SK-N-SH (cell line): ENCODE measurements around the gene CBFA2T2. TPM values are rescaled to one million over a fixed set of nuclear protein-coding genes. Genes with fewer than 3 reads are reported as not detected.

Experiments
- CTCF ChIA-PET: fragments of 300-600, 350-600 bp; formaldehyde crosslinking; extraction: SDS; loops from one replicate; lab custom pipeline; 2021; lab: Yijun Ruan, JAX
- POLR2A ChIA-PET: fragments of 350-600 bp; sonication (Branson Sonifier 250); formaldehyde crosslinking; extraction: SDS; loops from one replicate; lab custom pipeline; 2020; ENCODE audit warnings: antibody characterized with exemption, inconsistent platforms; lab: Yijun Ruan, JAX
- DNase-seq: peaks from one replicate; pipeline ENCODE4 v3.0.0; 2012
- H2AFZ ChIP-seq: fragments of 200-600 bp; sonication (generic); 2 replicates; pipeline ENCODE4 v1.8.1; 2016; ENCODE audit warnings: antibody characterized with exemption, mild to moderate bottlenecking, low read depth
- H3F3A ChIP-seq: fragments of 200-600 bp; sonication (generic); replicated peaks from 2 replicates; pipeline ENCODE3; 2016; ENCODE audit warnings: antibody characterized with exemption, mild to moderate bottlenecking; ENCODE audit not compliant: insufficient read depth
- H3K27ac ChIP-seq, 2 experiments: fragments of 200-500 bp in 1 of 2; fragments of 200-600 bp in 1 of 2; sonication (Bioruptor generic) in 1 of 2; sonication (generic), shearing (Covaris generic) in 1 of 2; 2 replicates each; pipeline versions ENCODE4 v1.5.1 to v1.6.1; 2014 to 2016; ENCODE audit warnings: low read depth in 2 of 2, inconsistent platforms in 1 of 2, low read length in 1 of 2, mild to moderate bottlenecking in 1 of 2, mixed read lengths in 1 of 2
- H3K27me3 ChIP-seq: fragments of 200-600 bp; sonication (generic), shearing (Covaris generic); 2 replicates; pipeline ENCODE4 v1.6.1; 2016; ENCODE audit warnings: mixed run types; ENCODE audit not compliant: insufficient read depth
- H3K36me3 ChIP-seq, 2 experiments: fragments of 200-500 bp in 1 of 2; fragments of 200-600 bp in 1 of 2; sonication (Bioruptor generic) in 1 of 2; sonication (generic) in 1 of 2; replicated peaks in 1 of 2; 2 replicates each; pipeline versions ENCODE3 to v1.5.1; 2014 to 2016; ENCODE audit warnings: low read length in 1 of 2, mild to moderate bottlenecking in 1 of 2; ENCODE audit not compliant: insufficient read depth in 2 of 2, control insufficient read depth in 1 of 2
- H3K4me1 ChIP-seq, 2 experiments: fragments of 200-500 bp in 1 of 2; fragments of 200-600 bp in 1 of 2; sonication (Bioruptor generic) in 1 of 2; sonication (generic), shearing (Covaris generic) in 1 of 2; 2 replicates each; pipeline versions ENCODE4 v1.5.1 to v1.6.1; 2014 to 2016; ENCODE audit warnings: low read depth in 1 of 2, low read length in 1 of 2, mixed run types in 1 of 2; ENCODE audit not compliant: insufficient read depth in 2 of 2, control insufficient read depth in 1 of 2
- H3K4me2 ChIP-seq: fragments of 200-600 bp; sonication (generic), shearing (Covaris generic); 2 replicates; pipeline ENCODE4 v1.6.1; 2017; ENCODE audit warnings: mixed run types
- H3K4me3 ChIP-seq, 2 experiments: fragments of 200-500 bp in 1 of 2; fragments of 200-600 bp in 1 of 2; sonication (Bioruptor generic) in 1 of 2; sonication (generic), shearing (Covaris generic) in 1 of 2; 2 replicates each; pipeline versions ENCODE4 v1.5.1 to v1.8.1; 2014 to 2016; ENCODE audit warnings: low read depth in 2 of 2, inconsistent platforms in 1 of 2, low read length in 1 of 2, mild to moderate bottlenecking in 1 of 2, mixed read lengths in 1 of 2, moderate library complexity in 1 of 2
- H3K79me2 ChIP-seq: fragments of 200-600 bp; sonication (generic); 2 replicates; pipeline ENCODE4 v1.8.1; 2017; ENCODE audit warnings: mild to moderate bottlenecking; ENCODE audit not compliant: insufficient read depth
- H3K9ac ChIP-seq: fragments of 200-600 bp; sonication (generic); 2 replicates; pipeline ENCODE4 v1.6.1; 2017; ENCODE audit warnings: mixed run types
- H3K9me2 ChIP-seq: fragments of 200-600 bp; sonication (generic); 2 replicates; pipeline ENCODE4 v1.6.1; 2017; ENCODE audit warnings: mixed run types
- H3K9me3 ChIP-seq: fragments of 200-600 bp; sonication (generic); 2 replicates; pipeline ENCODE4 v1.6.1; 2017; ENCODE audit warnings: mixed run types, mild to moderate bottlenecking, moderate library complexity
- H4K20me1 ChIP-seq: fragments of 200-600 bp; sonication (generic); 2 replicates; pipeline ENCODE4 v1.6.1; 2017; ENCODE audit warnings: mild to moderate bottlenecking, mixed run types; ENCODE audit not compliant: insufficient read depth
- CHD2 ChIP-seq: fragments of 150-350 bp; IDR thresholded peaks from 2 replicates; pipeline ENCODE4 v1.6.1; 2018; ENCODE audit warnings: low read length; ENCODE audit not compliant: partially characterized antibody
- ELF1 ChIP-seq: IDR thresholded peaks from 2 replicates; pipeline ENCODE4 v1.4.0; 2012
- EP300 ChIP-seq, 2 experiments: IDR thresholded peaks; 2 replicates each; pipeline versions ENCODE4 v1.4.0 to v1.6.1; 2012; ENCODE audit warnings: borderline replicate concordance in 1 of 2, low read depth in 1 of 2, low read length in 1 of 2
- FOSL2 ChIP-seq: IDR thresholded peaks from 2 replicates; pipeline ENCODE4 v1.4.0; 2012; ENCODE audit warnings: low read depth, mild to moderate bottlenecking, moderate library complexity, borderline replicate concordance
- FOXJ3 ChIP-seq: sonication (generic); formaldehyde crosslinking; IDR thresholded peaks from 2 replicates; pipeline ENCODE4 v1.5.1; 2020; ENCODE audit warnings: mild to moderate bottlenecking, missing genetic modification reagents
- FOXM1 ChIP-seq: IDR thresholded peaks from 2 replicates; pipeline ENCODE4 v1.4.0; 2012; ENCODE audit warnings: low read depth, mild to moderate bottlenecking
- JUND ChIP-seq: IDR thresholded peaks from 2 replicates; pipeline ENCODE4 v1.4.0; 2012
- MXI1 ChIP-seq: IDR thresholded peaks from 2 replicates; pipeline ENCODE4 v1.6.1; 2012; ENCODE audit warnings: mild to moderate bottlenecking, low read depth, low read length, improper control_type of control experiment
- NFIC ChIP-seq: IDR thresholded peaks from 2 replicates; pipeline ENCODE4 v1.4.0; 2012; ENCODE audit warnings: borderline replicate concordance
- POLR2AphosphoS5 ChIP-seq: IDR thresholded peaks from 2 replicates; pipeline ENCODE4 v1.6.1; 2012; ENCODE audit warnings: low read depth, low read length
- RAD21 ChIP-seq: IDR thresholded peaks from 2 replicates; pipeline ENCODE4 v1.6.1; 2012; ENCODE audit warnings: mild to moderate bottlenecking, low read length
- SIN3A ChIP-seq: IDR thresholded peaks from 2 replicates; pipeline ENCODE4 v1.6.1; 2012; ENCODE audit warnings: low read depth, mild to moderate bottlenecking, low read length, moderate library complexity, borderline replicate concordance
- TAF1 ChIP-seq: IDR thresholded peaks from 2 replicates; pipeline ENCODE4 v1.6.1; 2012; ENCODE audit warnings: low read depth, mild to moderate bottlenecking, low read length, moderate library complexity, borderline replicate concordance
- TCF12 ChIP-seq: IDR thresholded peaks from 2 replicates; pipeline ENCODE4 v1.4.0; 2012
- YY1 ChIP-seq: IDR thresholded peaks from 2 replicates; pipeline ENCODE4 v1.4.0; 2012; ENCODE audit warnings: low read depth, mild to moderate bottlenecking
- WGBS: methylation state at CpG from one replicate; pipeline ENCODE4 v1.1.6; 2017; ENCODE audit warnings: low lambda C conversion rate; 5-methylcytosine and 5-hydroxymethylcytosine counted together
- polyA plus RNA-seq, 3 experiments: library from polyadenylated mRNA; depleted of rRNA; stranded (reverse); fragments of >200 nt; gene quantifications; 2 replicates each; pipeline ENCODE4 v1.2.3, GENCODE V29; 2012
- TF ChIP-seq, protein P1 (sequence below): fragments of 150-350 bp; IDR thresholded peaks from 2 replicates; pipeline ENCODE4 v1.6.1; 2016; ENCODE audit warnings: mild to moderate bottlenecking, low read depth, low read length
- TF ChIP-seq, protein P2 (sequence below): IDR thresholded peaks from 2 replicates; pipeline ENCODE4; 2012
- TF ChIP-seq, protein P3 (sequence below): IDR thresholded peaks from 2 replicates; pipeline ENCODE4 v1.4.0; 2012; ENCODE audit warnings: low read depth, borderline replicate concordance
- TF ChIP-seq, protein P4 (sequence below): fragments of 150-350 bp; IDR thresholded peaks from 2 replicates; pipeline ENCODE4 v1.6.1; 2017; ENCODE audit warnings: antibody characterized with exemption, low read length, low read depth, borderline replicate concordance
- TF ChIP-seq, protein P5 (sequence below): IDR thresholded peaks from 2 replicates; pipeline ENCODE4 v1.4.0; 2012; ENCODE audit warnings: low read depth

The CBFA2T2 gene
- polyA plus RNA-seq, 1 of the 3 experiments (the other 2 are of a cell fraction): 11.0 TPM

DNA sequence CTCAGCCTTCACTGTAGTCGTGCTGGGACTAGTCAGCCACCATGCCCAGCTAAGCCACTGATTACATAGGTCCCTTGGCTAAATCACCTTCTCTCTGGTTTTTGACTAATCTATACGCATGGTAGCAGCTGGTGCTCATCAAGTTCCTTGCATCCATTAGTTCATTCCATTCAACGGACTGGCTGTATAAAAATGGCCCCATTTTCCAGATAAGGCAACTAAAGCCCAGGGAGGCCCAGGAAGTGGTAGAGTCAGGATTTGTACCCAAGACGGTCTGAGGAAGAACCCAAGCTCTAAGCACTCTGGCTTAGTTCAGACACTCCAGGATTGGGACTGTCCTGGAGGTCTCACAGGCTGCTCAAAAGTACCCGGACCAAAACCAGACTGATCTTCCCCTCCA, 191.4 kb downstream of the CBFA2T2 start:
- Histone ChIP-seq H3K27me3 (no peaks in the 10 kb centered on the region), H3K36me3 (no peaks in the 10 kb centered on the region), H3K4me1 (peaks cover 7 to 14% of the 10 kb centered on the region in 2 experiments; a peak in 2 of 4 replicates), H3K4me3 (no peak overlapping the region), H2AFZ (no peak overlapping the region), H3F3A (no peaks in the 10 kb centered on the region), H3K79me2 (peaks cover 35% of the 10 kb centered on the region), H3K9ac (no peak overlapping the region), H4K20me1 (peaks cover 6% of the 10 kb centered on the region; the same call in 1 of the 2 replicates), H3K4me2 (no peak overlapping the region), H3K9me3 (no peaks in the 10 kb centered on the region), H3K9me2 (no peaks in the 10 kb centered on the region), H3K27ac (no peak overlapping the region)
- no peak for TF ChIP-seq FOSL2
- TF ChIP-seq, protein P1, sequence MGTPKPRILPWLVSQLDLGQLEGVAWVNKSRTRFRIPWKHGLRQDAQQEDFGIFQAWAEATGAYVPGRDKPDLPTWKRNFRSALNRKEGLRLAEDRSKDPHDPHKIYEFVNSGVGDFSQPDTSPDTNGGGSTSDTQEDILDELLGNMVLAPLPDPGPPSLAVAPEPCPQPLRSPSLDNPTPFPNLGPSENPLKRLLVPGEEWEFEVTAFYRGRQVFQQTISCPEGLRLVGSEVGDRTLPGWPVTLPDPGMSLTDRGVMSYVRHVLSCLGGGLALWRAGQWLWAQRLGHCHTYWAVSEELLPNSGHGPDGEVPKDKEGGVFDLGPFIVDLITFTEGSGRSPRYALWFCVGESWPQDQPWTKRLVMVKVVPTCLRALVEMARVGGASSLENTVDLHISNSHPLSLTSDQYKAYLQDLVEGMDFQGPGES: no peak
- TF ChIP-seq RAD21: no peak
- TF ChIP-seq TCF12: no peak
- no peak for TF ChIP-seq YY1
- no peak for TF ChIP-seq CHD2
- no peak for TF ChIP-seq FOXJ3 (CRISPR knock-in tag)
- TF ChIP-seq TAF1: no peak
- TF ChIP-seq SIN3A: no peak
- TF ChIP-seq, protein P2, sequence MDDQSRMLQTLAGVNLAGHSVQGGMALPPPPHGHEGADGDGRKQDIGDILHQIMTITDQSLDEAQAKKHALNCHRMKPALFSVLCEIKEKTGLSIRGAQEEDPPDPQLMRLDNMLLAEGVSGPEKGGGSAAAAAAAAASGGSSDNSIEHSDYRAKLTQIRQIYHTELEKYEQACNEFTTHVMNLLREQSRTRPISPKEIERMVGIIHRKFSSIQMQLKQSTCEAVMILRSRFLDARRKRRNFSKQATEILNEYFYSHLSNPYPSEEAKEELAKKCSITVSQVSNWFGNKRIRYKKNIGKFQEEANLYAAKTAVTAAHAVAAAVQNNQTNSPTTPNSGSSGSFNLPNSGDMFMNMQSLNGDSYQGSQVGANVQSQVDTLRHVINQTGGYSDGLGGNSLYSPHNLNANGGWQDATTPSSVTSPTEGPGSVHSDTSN: no peak
- TF ChIP-seq ELF1: no peak
- no peak for TF ChIP-seq POLR2AphosphoS5
- no peak for TF ChIP-seq JUND
- no peak for TF ChIP-seq NFIC
- POLR2A ChIA-PET: no interaction called here
- CTCF ChIA-PET: interaction anchor here (1.6 to 4.3 kb wide), 3 partner anchors 13 to 51 kb away, joined by 4 to 34 read pairs (median 7); partner anchors contain the start of genes ACTL10 and ZNF341
- no peak for DNase-seq
- 92% methylated on average over 5 of the region's 5 CpGs for WGBS

DNA sequence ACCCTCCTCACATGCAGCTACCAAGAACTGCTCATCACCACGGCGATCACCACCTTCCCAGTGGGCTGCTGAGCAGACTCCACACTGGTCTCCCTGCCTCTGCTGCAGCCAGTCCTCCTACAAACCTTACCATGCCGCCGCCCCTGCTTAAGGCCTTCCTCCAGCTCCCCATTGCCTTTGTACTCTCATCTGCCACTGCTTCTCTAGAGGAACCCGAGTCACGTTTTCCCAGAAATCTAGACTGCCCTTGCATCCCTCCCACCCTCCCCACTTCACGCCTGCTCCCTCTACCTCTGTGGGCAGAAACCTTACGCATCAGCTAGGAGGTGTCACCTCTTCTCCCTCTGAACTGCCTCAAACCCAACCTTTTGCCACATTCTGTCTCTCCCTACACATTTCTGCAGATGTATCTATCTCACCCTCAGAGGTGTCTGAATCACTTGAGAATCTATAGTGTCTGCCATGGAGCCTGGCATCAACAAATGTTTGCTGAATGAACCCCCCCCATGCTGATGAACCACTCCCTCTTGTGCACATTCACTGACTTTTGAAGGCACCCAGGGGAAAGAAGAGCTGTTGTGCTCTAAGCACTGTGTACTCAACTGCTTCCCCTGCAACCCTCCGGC, 191.9 kb downstream of the CBFA2T2 start:
- Histone ChIP-seq H3K4me2 (no peak overlapping the region), H3K9me2 (no peaks in the 10 kb centered on the region), H3K79me2 (peaks cover 35% of the 10 kb centered on the region), H3K36me3 (no peaks in the 10 kb centered on the region), H3K4me1 (peaks cover 7 to 17% of the 10 kb centered on the region in 2 experiments; a peak in 2 of 4 replicates), H3K9ac (no peak overlapping the region), H3F3A (no peaks in the 10 kb centered on the region), H3K4me3 (no peak overlapping the region), H4K20me1 (peaks cover 6% of the 10 kb centered on the region; the same call in 1 of the 2 replicates), H2AFZ (no peak overlapping the region), H3K27ac (no peak overlapping the region), H3K9me3 (no peaks in the 10 kb centered on the region), H3K27me3 (no peaks in the 10 kb centered on the region)
- WGBS: 91% methylated on average over 9 of the region's 9 CpGs
- TF ChIP-seq, protein P3, sequence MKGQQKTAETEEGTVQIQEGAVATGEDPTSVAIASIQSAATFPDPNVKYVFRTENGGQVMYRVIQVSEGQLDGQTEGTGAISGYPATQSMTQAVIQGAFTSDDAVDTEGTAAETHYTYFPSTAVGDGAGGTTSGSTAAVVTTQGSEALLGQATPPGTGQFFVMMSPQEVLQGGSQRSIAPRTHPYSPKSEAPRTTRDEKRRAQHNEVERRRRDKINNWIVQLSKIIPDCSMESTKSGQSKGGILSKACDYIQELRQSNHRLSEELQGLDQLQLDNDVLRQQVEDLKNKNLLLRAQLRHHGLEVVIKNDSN: no peak
- no peak for TF ChIP-seq FOXJ3 (CRISPR knock-in tag)
- TF ChIP-seq CHD2: no peak
- no peak for TF ChIP-seq FOXM1
- no peak for TF ChIP-seq RAD21
- TF ChIP-seq EP300 (IDR thresholded peaks at IDR 0.05; ENCODE audit: borderline replicate concordance in 1 of 2, low read depth in 1 of 2, low read length in 1 of 2): no peak
- TF ChIP-seq, protein P4, sequence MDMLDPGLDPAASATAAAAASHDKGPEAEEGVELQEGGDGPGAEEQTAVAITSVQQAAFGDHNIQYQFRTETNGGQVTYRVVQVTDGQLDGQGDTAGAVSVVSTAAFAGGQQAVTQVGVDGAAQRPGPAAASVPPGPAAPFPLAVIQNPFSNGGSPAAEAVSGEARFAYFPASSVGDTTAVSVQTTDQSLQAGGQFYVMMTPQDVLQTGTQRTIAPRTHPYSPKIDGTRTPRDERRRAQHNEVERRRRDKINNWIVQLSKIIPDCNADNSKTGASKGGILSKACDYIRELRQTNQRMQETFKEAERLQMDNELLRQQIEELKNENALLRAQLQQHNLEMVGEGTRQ: no peak
- TF ChIP-seq, protein P5, sequence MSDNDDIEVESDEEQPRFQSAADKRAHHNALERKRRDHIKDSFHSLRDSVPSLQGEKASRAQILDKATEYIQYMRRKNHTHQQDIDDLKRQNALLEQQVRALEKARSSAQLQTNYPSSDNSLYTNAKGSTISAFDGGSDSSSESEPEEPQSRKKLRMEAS: no peak
- no peak for TF ChIP-seq MXI1
- no peak for TF ChIP-seq JUND
- POLR2A ChIA-PET: no interaction called here
- DNase-seq: no peak
- CTCF ChIA-PET: interaction anchor here (1.6 to 4.3 kb wide), 2 partner anchors 14 to 29 kb away, joined by 7 to 34 read pairs; partner anchors contain the start of gene ACTL10
